T-helper 1 cell (primary cell): Measurements from ENCODE around the gene ENTPD8.

Source experiments
- DNase-seq, 5 donors: peaks; one replicate each; pipeline ENCODE4 v3.0.0-alpha.2; 2012 to 2020

ENTPD8 gene

DNA sequence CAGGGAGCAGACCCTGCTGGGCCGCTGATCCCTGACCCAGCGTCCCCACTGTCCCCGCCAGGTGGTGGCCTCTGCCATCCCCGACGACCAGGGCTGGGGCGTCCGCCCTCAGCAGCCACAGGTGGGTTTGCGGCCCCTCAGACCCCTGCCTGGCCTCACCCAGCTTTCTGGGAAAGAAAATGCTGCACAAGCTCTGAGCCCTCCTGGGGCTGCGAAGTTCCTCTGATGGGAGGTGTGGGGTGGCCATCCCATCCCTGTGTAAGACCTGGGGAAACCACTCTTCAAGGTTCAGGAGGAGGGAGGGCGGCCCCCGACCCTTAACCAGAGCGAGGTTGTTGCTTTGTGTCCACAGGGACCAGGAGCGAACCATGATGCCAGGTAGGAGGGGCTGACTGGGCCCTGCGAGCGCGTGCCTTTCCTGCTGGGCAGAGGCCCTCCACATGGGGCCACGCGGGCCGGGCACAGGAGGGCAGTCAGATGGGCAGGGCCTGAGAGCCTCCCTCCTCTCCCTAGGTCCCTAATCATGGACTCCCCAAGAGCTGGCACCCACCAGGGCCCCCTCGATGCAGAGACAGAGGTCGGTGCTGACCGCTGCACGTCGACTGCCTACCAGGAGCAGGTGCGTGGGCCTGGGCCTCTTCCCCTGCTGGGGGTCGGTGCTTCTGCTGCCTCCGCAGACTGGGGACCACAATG lies 10.3 kb downstream of the ENTPD8 start:
- DNase-seq: no peak

DNA sequence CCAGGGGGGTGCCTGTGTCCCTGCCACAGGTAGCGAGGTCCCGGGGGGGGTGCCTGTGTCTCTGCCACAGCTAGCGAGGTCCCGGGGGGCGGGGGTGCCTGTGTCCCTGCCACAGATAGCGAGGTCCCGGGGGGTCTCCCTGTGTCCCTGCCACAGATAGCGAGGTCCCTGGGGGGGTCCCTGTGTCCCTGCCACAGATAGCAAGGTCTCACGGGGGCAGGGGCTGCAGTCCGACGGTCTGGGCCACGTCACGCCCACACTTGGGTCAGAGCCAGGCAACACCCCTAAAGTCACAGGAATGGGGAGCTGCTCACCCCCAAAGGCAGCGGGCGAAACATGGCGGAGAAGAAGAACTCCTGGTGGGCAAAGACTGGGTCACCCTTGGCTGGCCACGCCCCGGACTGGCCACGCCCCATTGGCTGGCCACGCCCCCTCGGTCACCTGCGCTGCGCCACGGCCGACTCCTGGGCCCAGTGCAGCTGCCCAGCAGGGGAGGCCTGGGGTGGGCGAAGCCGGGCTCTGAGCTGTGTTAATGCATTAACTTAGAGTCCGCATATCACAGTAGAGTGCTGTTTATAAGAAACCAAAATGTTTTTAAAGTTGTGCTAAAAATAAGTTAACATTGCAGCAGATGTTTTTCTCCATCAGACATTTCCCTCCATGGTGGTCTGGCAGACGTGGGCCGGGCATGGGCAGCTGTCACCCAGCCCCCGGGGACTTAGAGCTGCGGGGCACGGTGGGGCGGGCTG lies 11.0 kb downstream of the ENTPD8 start:
- no peak for DNase-seq

DNA sequence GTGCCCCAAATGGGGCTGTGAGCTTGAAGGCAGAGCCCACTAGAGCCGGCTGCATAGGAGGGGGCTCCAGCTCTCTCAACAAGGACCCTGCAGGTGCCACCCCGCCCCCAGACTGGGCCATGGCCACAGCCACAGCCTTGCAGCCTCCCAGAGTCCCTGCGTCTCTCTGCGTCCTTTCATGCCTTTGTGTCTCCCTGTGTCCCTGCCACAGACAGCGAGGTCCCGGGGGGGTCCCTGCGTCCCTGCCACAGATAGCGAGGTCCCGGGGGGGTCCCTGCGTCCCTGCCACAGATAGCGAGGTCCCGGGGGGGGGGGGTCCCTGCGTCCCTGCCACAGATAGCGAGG lies 11.6 kb downstream of the ENTPD8 start:
- DNase-seq: no peak

DNA sequence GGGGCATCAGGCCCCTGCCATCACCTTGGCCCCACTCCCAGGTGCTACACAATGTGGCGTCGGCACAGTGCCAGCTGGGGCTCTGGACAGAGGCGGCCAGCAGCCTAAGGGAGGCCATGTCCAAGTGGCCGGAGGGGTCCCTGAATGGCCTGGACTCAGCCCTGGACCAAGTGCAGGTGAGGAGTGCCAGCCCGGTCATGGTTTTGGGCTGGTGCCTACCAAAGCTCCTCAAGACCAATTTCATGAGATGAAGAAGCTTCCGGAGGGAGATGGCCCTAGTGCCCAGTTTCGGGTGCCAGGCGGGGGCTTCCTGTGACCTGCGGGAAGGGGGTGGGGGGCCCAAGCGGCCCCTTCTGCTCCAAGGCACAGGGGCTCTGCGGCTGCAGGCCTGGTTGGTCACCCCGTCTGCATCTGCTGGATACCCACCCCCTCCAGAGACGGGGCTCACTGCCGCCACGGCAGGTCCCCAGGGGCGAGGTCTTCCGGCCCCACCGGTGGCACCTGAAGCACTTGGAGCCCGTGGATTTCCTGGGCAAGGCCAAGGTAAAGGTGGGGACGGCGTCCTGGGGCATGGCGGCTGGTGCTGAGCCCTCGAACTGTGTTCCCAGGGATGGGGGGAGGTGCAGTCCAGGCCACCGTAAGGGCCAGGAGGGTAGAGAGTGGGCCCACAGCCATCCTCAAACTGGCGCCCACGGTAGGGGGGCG lies 12.2 kb downstream of the ENTPD8 start:
- no peak for DNase-seq

DNA sequence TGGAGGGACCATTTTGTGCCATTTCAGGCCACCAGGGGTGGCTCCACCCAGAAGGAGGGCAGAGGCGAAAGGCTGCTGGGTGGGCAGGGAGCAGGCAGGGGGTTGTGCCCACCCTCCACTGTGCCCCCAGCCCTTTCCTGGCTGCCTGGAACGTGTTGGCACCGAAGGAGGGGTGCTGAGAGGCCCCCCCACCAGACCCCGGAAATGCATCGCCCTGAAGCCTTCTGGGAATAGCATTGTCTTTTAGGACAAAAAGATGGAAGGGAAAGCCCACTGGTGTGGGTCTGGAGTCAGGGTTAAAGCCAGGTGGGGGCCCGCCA lies 12.9 kb downstream of the ENTPD8 start:
- DNase-seq: no peak

DNA sequence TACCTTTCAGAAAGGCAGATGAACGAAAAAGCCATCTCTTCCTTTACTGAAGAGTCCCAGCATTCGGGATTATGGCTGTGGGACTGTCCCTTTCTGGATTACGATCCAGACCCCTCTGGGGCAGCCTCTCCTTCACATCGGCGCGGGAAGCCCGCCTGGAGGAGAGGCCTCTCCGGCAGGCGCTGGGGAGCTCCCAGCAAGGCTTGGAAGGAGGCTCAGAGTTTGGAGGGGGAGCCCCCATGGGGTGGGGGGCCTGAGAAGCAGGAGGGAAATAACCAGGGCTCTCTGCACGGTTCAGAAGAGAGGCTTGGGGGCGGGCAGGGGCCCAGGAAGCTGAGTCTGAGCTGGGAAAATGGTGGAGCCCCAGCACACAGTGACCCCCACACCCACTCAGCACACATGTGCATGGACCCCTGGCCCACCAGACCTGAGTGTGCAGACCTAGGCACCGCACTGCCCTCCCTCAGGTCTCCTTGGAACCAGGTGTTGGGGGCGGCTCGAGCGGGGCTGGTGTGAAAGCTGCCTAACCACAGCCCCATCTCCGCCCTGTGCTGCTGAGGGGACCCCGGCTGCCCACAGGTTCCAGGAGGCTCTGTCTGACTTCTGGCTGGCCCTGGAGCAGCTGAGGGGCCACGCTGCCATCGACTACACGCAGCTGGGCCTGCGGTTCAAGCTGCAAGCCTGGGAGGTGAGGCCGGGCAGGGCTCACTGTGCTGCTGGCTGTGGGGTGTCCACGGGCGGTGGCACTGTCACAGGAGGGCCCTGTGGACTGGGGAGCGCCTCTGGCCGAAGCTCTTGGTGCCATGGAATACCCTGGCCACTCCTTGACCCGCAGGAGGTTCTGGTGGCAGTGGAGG lies 13.5 kb downstream of the ENTPD8 start:
- DNase-seq: no peak

DNA sequence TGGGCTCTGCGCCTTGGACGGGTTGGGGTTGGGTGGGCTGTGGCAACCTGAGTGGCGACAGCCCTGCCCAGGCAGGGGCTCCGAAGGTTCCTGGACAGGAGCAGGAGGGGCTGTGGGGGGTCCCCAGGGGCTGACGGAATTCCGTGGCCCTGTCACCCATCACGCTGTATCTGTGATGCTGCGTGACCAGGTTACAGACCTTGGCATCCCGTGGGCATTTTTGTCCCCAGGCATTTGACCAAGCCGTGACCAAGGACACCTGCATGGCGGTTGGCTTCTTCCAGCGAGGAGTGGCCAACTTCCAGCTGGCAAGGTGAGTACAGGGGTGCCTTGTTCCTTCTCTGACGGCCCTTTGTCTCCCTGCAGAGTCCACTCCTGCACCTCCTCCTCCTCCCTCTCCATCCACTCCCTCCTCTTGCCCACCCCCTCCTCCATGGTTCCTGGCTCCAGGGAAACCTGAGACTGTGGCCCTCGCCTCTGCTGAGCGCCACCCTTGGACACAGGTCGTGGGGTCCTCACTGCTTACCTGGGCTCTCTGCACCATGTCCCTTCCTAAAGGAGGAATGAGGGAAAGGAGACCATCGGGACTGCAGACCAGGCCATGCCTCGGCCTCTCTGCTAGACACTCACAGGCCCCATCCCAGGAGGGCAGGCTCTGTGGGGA lies 15.0 kb downstream of the ENTPD8 start:
- no peak for DNase-seq

DNA sequence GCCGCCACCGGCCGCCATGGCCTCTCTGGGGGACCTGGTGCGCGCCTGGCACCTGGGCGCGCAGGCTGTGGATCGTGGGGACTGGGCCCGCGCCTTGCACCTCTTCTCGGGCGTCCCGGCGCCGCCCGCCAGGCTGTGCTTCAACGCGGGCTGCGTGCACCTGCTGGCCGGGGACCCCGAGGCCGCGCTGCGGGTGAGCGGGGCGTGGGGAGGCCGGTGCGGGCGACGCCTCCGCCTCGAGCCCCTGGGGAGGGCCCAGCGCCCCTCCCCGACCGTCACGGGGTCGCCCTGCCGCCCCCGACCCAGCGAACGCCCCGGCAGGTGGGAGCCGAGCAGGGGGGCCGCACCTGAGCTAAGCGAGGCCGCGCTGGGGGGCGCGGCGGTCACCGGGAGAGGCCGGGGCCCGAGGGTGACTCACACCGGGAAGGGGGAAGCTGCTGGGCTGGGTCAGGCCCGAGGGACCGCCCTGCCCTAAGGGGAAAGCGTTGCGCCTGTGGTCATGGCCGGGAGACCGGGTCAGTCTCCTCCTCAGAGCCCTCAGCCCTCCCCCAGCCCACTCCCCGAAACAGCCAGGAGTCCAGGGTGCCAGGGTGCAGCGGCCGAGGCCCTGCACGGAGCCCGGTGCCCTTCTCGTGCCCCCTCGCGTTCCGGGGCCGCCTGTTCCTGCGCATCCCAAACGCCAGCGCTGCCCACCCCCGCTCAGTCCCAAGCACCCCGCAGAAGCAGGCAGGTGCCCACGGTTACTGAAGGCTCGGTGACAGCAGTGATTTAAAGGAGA lies 17.5 kb downstream of the ENTPD8 start:
- DNase-seq: no peak

DNA sequence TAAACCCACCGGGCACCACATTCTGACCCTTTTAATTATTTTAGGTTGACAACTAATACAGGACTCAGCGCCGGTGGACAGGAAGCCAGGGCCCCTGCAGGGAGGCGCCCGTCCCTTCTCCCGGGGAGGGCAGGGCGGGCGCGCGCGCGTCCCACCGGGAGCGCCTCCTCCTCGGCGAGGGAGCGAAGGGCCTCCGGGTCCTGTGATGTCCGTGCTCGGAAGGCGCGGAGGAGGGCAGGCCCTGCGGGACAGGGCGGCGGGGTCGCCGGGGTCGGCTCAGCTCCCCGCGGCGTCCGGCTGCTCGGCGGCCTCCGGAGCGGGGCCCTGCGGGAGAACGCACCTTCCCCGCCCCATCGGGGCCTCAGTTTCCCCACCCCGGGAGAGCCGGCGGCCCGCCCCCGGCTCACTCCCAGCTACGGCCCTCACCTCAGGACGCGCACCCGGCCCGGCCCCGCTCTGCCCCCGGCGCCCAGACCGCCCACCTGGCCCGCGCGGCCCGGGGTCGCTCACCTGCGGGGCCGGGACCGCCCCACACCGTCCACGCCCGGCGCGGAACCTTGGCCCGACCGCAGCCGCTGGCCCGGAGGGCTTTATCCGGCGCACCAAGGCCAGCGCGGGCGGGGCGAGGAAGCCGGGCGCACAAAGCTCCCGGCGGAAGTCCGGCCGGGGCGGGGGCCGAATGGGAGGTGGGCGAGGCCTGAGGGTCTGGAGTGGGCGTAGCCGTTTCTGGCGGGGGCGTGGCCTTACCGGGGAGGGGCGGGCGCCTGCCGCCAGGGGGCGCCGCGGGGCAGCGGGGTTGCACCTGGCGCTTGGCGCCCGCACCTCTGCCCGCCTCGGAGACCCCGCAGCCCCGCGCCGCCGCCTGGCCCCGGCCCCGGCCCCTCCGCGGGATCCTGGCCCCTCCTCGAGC lies 18.3 kb downstream of the ENTPD8 start, which contains the start of the genes EXD3 and NOXA1:
Gene EXD3, minus strand, starts transcription at position 559 of the 910 bp plus-strand sequence. CDS start 27,805 bp downstream, outside the sequence.
Gene NOXA1, plus strand, starts transcription at position 790 of the 910 bp plus-strand sequence. CDS start 137 bp downstream, outside the sequence.
- peak; percentile 89 to 94 (median 92) for DNase-seq

DNA sequence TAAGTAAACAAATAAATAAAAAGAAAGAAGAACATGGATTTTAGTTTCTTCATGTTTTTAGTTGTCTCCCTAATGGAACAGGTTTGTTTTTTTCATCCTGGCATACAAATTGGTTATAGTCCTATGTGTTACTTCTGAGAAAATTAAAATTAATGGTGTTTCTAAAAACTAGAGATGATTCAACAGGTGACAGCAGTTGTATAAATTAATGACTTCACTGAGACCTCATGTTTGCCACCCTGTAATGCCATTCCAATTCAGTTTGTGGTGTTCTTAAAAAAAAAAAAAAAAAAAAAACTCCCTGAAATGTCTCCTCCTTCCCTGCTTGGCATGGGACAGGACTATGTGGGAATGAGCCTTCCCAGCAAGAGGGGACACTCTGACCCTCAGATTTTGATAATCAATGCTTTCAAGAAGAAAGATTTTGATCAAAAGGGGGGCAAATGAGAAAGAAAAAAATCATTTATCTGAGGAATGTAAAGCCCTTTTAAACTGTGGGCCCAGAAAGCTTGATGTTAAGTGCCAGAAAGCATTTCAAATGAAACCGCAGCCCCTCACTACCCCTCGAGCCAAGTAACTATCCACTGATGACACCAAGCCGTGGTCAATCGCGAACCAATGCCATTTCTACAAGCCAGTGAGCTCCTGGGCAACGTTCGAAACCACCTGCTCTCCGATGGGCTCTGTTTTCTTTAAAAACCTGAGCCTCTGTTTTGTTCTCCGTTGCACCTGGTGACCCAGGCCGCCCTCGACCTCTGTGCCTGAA lies 19.1 kb downstream of the ENTPD8 start:
- DNase-seq: no peak

DNA sequence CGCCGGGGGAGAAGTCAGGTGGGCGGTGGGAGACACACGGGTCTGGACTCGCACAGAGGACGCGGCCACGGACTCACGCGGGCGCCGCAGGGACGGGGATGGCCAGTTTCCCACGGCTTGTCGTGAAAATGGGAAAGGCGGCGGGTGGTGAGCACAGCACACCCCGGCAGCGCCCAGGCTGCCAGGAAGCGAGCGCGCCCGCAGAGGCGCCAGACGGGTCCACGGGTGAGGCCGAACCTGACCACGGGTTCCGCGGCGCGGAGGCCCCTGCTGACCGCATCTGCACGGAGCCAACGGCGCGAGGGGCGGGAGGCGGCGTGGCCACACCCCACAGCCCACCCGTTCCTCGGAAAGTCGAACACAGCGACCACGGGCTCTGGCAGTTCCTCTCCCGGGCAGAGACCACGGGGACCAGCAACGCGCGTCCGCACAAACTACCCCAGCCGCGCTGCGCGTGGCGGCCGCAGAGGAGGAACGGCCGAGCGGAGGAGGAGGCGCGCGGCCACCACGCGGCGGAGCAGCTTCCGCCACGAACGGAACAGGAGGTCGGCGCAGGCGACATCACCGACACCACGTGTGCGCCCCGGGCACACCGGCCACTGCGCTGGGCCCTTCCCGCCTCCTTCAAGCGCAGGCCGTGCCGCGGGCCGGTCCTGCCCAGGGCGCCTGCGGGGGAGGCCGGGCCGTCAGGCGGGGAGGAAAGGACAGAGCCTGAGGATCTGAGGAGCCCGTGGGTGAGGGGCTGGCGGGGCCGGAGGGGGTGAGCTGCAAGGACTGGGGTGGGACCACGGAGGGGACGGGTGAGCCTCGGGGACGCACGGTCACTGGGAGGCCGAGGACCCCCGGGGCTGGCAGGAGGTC lies 23.8 kb downstream of the ENTPD8 start:
- DNase-seq: no peak

DNA sequence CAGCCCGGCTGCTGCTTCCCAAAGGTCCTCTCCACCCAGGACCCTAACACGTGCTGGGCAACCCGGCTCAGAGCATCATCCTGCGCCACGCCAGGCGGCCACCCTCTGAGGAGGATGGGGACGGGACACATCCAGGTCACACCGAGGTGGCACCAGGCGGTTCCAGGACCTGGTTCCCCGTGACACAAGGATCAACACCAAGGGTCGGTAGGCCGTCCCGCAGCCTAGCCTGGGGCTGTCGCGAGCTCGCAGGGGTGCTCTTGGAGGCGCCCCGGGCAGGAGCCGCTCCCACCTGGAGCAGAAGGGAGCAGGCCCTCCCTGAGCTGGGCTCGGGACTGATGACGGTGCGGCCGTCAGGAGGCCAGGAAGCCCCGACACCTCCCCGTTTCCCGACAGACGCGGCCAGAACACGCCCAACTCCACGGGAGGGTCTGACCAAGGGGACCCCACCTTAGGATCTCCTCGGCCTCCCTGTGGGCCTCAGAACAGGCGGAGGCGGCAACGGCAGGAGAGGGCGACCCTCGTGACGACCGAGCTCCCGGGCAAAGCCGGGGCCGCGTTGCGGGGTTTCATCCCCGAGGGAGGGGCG lies 24.5 kb downstream of the ENTPD8 start:
- DNase-seq: no peak

DNA sequence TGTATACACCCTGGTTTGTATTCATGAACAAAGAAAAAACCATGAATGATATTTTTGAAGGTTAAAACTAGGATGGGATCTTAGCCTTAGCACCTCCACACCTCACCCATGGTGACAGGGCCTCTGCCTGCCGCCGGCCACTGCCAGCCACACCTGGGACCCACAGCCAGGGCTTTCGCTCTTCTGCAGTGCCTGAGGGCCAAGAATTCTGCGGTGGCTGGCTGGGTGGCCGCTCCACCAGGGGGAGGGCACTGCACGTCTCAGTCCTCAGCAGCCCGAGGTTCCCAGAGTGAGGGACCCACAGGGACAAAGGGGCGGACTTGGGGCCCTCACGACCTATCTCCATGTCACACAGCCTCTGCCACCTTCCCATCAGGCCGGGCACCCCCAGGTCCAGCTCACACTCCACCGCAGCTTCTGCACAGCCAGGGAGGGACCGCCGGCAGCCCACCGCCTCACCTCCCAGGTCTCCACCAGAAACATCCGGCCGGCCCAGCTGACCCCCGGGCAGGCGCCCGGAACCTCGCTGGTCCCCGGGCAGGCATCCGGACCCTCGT lies 25.1 kb downstream of the ENTPD8 start:
- DNase-seq: no peak

DNA sequence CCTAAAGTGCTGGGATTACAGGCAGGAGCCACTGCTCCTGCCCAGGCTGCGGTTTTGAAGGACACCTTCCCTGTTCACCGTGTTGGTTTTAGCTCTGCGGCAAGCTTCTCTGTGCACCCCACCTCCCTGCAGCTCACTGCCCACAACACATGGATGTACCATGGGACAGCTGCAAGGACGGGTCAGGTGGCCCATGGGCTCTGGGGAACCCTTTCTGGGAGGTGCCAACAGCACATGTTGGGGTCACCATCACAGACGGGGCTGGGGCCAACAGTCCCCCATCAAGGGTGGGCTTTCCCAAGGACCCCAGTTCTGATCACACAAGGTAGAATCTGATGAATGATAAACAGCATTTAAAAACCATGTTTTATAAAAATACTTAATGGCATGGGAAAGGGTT lies 25.7 kb downstream of the ENTPD8 start:
- no peak for DNase-seq

DNA sequence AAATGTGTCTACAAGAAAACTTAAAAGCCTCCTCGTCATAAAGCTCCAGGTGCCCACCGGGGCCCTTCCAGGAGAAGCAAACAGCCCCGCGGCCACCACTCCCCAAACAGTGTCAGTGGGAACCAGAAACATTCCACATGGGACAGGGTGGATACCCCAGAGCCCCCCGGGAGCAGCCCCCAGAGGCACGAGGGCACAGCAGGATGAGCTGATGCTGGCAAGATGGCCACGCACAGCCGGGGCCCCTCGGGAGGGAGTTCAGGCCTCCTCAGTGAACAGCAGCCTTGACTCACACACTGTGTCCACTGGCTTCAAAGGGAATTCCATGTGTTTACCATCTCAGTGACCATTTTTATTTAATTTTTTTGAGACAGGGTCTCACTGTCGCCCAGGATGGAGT lies 28.7 kb downstream of the ENTPD8 start:
- no peak for DNase-seq

DNA sequence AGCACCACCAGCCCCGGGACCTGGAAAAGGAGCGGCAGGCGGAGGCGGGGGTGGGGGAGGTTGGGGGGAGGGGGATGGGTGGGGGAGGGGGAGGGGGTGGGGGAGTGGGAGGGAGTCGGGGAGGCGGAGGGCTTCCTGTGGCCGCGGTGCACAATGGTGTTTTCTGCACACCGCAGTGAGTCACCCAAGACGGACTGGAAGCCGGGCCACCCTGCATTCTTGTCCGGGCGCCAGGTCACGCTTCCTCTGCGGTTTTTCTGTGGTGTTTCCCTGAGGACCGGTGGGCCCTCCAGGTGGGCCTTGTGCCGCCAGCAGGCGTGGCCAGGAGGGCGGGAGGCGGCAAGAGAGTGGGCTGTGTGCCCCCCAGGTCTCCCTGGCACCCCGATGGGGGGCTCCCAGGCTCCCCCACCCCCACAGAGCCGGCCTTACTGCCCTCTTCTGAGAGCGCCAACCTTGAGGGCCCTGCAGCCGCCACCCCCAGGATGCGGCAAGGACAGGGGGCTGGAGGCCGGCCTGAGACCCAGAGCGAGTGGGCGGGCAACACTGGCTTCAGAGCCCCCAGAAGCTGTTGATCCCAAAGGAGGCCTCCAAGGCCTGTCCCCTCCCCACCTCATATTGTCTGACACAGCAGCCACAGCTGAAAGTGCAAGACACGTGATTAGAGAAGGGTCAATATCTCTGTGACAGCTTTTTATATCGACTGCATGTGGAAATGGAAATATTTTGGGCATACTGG lies 29.3 kb downstream of the ENTPD8 start:
- peak in 1 of 5 donors; percentile 41 for DNase-seq

DNA sequence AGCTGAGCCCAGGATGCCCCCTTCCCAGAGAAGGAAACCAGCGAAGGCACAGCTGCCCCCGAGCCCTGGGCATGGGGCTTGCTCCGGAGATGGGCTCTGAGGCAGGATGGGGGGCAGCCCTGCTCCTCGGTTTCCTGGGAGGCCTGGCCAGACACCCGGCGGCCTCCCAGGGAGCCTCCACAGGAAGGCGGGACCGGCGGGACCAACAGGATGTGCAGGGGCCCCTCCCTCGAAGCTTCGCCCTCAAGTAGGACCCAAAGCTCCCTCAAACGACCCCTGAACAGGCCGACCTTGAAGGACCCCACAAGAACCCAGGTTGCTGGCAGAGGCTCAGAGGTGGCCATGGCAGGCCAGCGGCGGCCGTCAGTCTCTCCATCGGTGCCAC lies 29.9 kb downstream of the ENTPD8 start:
- no peak for DNase-seq
